Peyer's patch (tissue), 4 donors: ENCODE results near the gene PMPCA.

Source experiments
- POLR2A ChIP-seq, 2 donors: fragments of 450-650 bp; IDR thresholded peaks; one replicate each; pipeline ENCODE4 v1.5.1; 2017; ENCODE audit warnings: antibody characterized with exemption in 2 of 2, mild to moderate bottlenecking in 2 of 2, moderate library complexity in 2 of 2
- TF ChIP-seq, protein P1 (sequence below), 6 experiments: fragments of 450-650 bp in 4 of 6; fragments of 200-600 bp in 2 of 6; sonication (generic) in 1 of 6; IDR thresholded peaks; one replicate each; pipeline ENCODE4 v1.5.1; 2017 to 2019; ENCODE audit warnings: antibody characterized with exemption in 6 of 6, mild to moderate bottlenecking in 3 of 6, moderate library complexity in 1 of 6

DNA sequence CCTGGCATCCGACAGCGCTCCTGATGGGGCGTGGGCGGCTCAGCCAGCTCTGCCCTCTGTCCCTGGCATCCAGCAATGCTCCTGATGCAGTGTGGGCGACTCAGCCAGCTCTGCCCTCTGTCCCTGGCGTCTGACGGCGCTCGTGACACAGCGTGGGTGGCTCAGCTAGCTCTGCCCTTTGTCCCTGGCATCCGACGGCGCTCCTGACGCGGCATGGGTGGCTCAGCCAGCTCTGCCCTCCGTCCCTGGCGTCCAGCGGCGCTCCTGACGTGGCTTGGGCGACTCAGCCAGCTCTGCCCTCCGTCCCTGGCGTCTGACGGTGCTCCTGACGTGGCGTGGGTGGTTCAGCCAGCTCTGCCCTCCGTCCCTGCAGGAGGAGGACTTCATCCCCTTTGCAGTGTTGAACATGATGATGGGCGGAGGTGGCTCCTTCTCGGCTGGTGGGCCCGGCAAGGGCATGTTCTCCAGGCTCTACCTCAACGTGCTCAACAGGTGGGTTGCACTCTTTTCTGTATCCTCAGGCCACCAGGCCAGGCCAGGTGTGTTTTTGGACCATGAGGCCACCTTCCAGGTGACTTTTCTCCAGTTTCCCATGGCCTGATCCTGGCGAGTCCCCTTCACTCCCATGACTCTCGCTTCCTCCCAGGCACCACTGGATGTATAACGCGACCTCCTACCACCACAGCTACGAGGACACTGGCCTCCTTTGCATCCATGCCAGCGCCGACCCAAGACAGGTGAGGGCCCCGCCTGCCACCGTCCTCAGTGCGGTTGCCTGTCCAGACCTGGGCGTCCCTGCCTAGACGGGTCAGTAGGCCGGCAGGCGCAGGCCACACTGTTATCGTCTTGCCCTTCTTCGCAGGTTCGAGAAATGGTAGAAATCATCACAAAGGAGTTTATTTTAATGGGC lies 8.0 kb downstream of the PMPCA start:
- TF ChIP-seq, protein P1, sequence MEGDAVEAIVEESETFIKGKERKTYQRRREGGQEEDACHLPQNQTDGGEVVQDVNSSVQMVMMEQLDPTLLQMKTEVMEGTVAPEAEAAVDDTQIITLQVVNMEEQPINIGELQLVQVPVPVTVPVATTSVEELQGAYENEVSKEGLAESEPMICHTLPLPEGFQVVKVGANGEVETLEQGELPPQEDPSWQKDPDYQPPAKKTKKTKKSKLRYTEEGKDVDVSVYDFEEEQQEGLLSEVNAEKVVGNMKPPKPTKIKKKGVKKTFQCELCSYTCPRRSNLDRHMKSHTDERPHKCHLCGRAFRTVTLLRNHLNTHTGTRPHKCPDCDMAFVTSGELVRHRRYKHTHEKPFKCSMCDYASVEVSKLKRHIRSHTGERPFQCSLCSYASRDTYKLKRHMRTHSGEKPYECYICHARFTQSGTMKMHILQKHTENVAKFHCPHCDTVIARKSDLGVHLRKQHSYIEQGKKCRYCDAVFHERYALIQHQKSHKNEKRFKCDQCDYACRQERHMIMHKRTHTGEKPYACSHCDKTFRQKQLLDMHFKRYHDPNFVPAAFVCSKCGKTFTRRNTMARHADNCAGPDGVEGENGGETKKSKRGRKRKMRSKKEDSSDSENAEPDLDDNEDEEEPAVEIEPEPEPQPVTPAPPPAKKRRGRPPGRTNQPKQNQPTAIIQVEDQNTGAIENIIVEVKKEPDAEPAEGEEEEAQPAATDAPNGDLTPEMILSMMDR (IDR thresholded peaks at IDR 0.05), result no peak
- TF ChIP-seq POLR2A (IDR thresholded peaks at IDR 0.05), result no peak
